Stimulated activated CD8-positive, alpha-beta memory T cell treated with anti-CD3 and anti-CD28 coated beads, Interleukin-12 subunit alpha, Interleukin-12 subunit beta, amount 100 ng/mL, for 4 hours (primary cell): ENCODE results near the gene BLTP3A.

Experiments
- DNase-seq: peaks from one replicate; pipeline ENCODE4 v3.0.0-alpha.2; 2020; ENCODE audit warnings: low read depth

BLTP3A gene

GRCh38 chr6:34832942-34833341 lies 41.1 kb downstream of the BLTP3A start:
- no peak for DNase-seq

GRCh38 chr6:34834789-34835518 lies 43.1 kb downstream of the BLTP3A start:
- no peak for DNase-seq

- DNase-seq = no peak
Measured at GRCh38 chr6:34836008-34836407, 44.1 kb downstream of the BLTP3A start.

- no peak for DNase-seq
Measured at GRCh38 chr6:34836451-34836850, 44.6 kb downstream of the BLTP3A start.

GRCh38 chr6:34837528-34837927 lies 45.6 kb downstream of the BLTP3A start:
- DNase-seq = no peak

- DNase-seq = no peak
Measured at GRCh38 chr6:34839666-34840352, 47.9 kb downstream of the BLTP3A start.
